HL-60 (cell line): ENCODE data around the gene SLA2.

Experiments
- GABPA ChIP-seq: IDR thresholded peaks from 2 replicates; pipeline ENCODE4 v1.6.1; 2012; ENCODE audit warnings: low read depth
- REST ChIP-seq: IDR thresholded peaks from 2 replicates; pipeline ENCODE4 v1.6.1; 2012; ENCODE audit warnings: low read depth; ENCODE audit not compliant: insufficient replicate concordance

GRCh38 chr20:36569847-36570429 lies 76.1 kb downstream of the SLA2 start:
- TF ChIP-seq GABPA (no peak), REST (no peak)
